Hepatocyte (in vitro differentiated cells): Measurements from ENCODE around the gene OLFM4.

Source experiments
- CTCF ChIP-seq: fragments of 200-600 bp; sonication (generic); IDR thresholded peaks from 2 replicates; pipeline ENCODE4 v1.5.1; 2016; ENCODE audit warnings: antibody characterized with exemption, mild to moderate bottlenecking; ENCODE audit not compliant: poor library complexity
- EZH2phosphoT487 ChIP-seq: fragments of 200-600 bp; sonication (generic); IDR thresholded peaks from one replicate; pipeline ENCODE4 v1.6.1; 2018; ENCODE audit warnings: antibody characterized with exemption, mild to moderate bottlenecking, low read depth, moderate library complexity; ENCODE audit not compliant: unreplicated experiment, severe bottlenecking

GRCh38 chr13:52995946-52996345 lies 32.7 kb upstream of the OLFM4 start:
- TF ChIP-seq CTCF (no peak), EZH2phosphoT487 (no peak)
